A549 (cell line): ENCODE results near the gene TBC1D22A. TPM values are rescaled to one million over a fixed set of nuclear protein-coding genes. Genes with fewer than 3 reads are reported as not detected.

Experiments
- ATAC-seq, 2 experiments: fragments of 200-7000 bp in 1 of 2; fragments of >200 bp in 1 of 2; cut with Nextera tagmentation in 1 of 2; cut with Tn5 transposase in 1 of 2; 3 replicates each; pipeline versions ENCODE4 v1.8.0 to v1.9.1; 2018 to 2020; ENCODE audit warnings: mild to moderate bottlenecking in 1 of 2, moderate library complexity in 1 of 2
- CTCF ChIA-PET: fragments of 300-600 bp; sonication (Branson Sonifier 250); formaldehyde crosslinking; extraction: SDS; loops from one replicate; lab custom pipeline; 2021; ENCODE audit warnings: antibody characterized with exemption, inconsistent platforms; lab: Yijun Ruan, JAX
- POLR2A ChIA-PET: fragments of 350-600 bp; formaldehyde crosslinking; extraction: SDS; loops from one replicate; lab custom pipeline; 2021; ENCODE audit warnings: antibody characterized with exemption, inconsistent platforms; lab: Yijun Ruan, JAX
- DNase-seq, 2 experiments: peaks; one replicate each; pipeline versions ENCODE4 v3.0.0 to v3.0.0-alpha.2; 2011 to 2016; ENCODE audit warnings: low read depth in 1 of 2, low spot score in 1 of 2
- FAIRE-seq: peaks from 2 replicates; lab custom pipeline; 2011; peaks lifted over from hg19 to GRCh38; lab: Jason Lieb, UNC
- H3K27ac ChIP-seq, 2 experiments: fragments of >200 bp; sonication (Bioruptor Twin); formaldehyde crosslinking; 3 replicates each; pipeline ENCODE4 v1.5.1; 2016 to 2017
- H3K4me1 ChIP-seq: fragments of >200 bp; sonication (Bioruptor Twin); formaldehyde crosslinking; 3 replicates; pipeline ENCODE4 v1.6.1; 2016
- H3K4me2 ChIP-seq: fragments of >200 bp; sonication (Bioruptor Twin); formaldehyde crosslinking; 3 replicates; pipeline ENCODE4 v1.6.1; 2016
- H3K4me3 ChIP-seq: fragments of >200 bp; sonication (Bioruptor Twin); formaldehyde crosslinking; 3 replicates; pipeline ENCODE4 v1.5.1; 2016
- H3K9me3 ChIP-seq: fragments of >200 bp; sonication (Bioruptor Twin); formaldehyde crosslinking; 3 replicates; pipeline ENCODE4 v1.6.1; 2016
- ATOH8 ChIP-seq: fragments of 250-450 bp; sonication (Bioruptor Pico); IDR thresholded peaks from 2 replicates; pipeline ENCODE4 v1.5.0; 2020; ENCODE audit warnings: low read depth, mild to moderate bottlenecking, moderate library complexity
- BCL3 ChIP-seq: fragments of >200 bp; sonication (Bioruptor Twin); formaldehyde crosslinking; IDR thresholded peaks from 3 replicates; pipeline ENCODE4 v1.6.1; 2016
- CBX8 ChIP-seq: fragments of 200-600 bp; sonication (generic); IDR thresholded peaks from 2 replicates; pipeline ENCODE4 v1.6.1; 2016
- E2F6 ChIP-seq: IDR thresholded peaks from 2 replicates; pipeline ENCODE4 v1.6.1; 2012; ENCODE audit warnings: low read depth, borderline replicate concordance
- EHF ChIP-seq: fragments of 250-450 bp; sonication (Bioruptor Pico); IDR thresholded peaks from 2 replicates; pipeline ENCODE4 v1.5.0; 2020; ENCODE audit warnings: mild to moderate bottlenecking
- EHMT2 ChIP-seq: fragments of 200-600 bp; sonication (generic); IDR thresholded peaks from 2 replicates; pipeline ENCODE4 v1.6.1; 2016; ENCODE audit warnings: antibody characterized with exemption, low read depth, mild to moderate bottlenecking, moderate library complexity
- ELK1 ChIP-seq: fragments of 150-350 bp; IDR thresholded peaks from 2 replicates; pipeline ENCODE4 v1.6.1; 2014; ENCODE audit warnings: low read depth, mild to moderate bottlenecking, low read length
- FOSB ChIP-seq: fragments of 250-450 bp; sonication (Bioruptor Pico); IDR thresholded peaks from 2 replicates; pipeline ENCODE4 v1.5.0; 2020; ENCODE audit warnings: mild to moderate bottlenecking, moderate library complexity
- FOSL2 ChIP-seq, 2 experiments: fragments of 450-650 bp in 1 of 2; fragments of >200 bp in 1 of 2; sonication (Bioruptor Twin) in 1 of 2; formaldehyde crosslinking; IDR thresholded peaks; 2 replicates each; pipeline versions ENCODE4 v1.5.0 to v1.6.1; 2016 to 2020; ENCODE audit warnings: mild to moderate bottlenecking in 1 of 2, moderate library complexity in 1 of 2
- FOXS1 ChIP-seq: fragments of 250-450 bp; sonication (Bioruptor Pico); IDR thresholded peaks from 2 replicates; pipeline ENCODE4 v1.5.0; 2020; ENCODE audit warnings: mild to moderate bottlenecking, moderate library complexity
- HOXB13 ChIP-seq: fragments of 250-450 bp; sonication (Bioruptor Pico); IDR thresholded peaks from 2 replicates; pipeline ENCODE4 v1.5.0; 2020; ENCODE audit warnings: low read depth, mild to moderate bottlenecking, moderate library complexity
- MAX ChIP-seq: IDR thresholded peaks from 2 replicates; pipeline ENCODE4 v1.6.1; 2012
- MAZ ChIP-seq: fragments of 150-350 bp; IDR thresholded peaks from 2 replicates; pipeline ENCODE4 v1.6.1; 2014; ENCODE audit warnings: antibody characterized with exemption, low read depth, low read length, borderline replicate concordance
- NFE2L2 ChIP-seq: fragments of 150-350 bp; conservative IDR thresholded peaks from 2 replicates; pipeline ENCODE4 v1.6.1; 2014; ENCODE audit warnings: low read length
- NPAS2 ChIP-seq: fragments of 250-450 bp; sonication (Bioruptor Pico); IDR thresholded peaks from 2 replicates; pipeline ENCODE4 v1.8.0; 2022; ENCODE audit warnings: mild to moderate bottlenecking, moderate library complexity, borderline replicate concordance
- RARB ChIP-seq: fragments of 250-450 bp; sonication (Bioruptor Pico); IDR thresholded peaks from 2 replicates; pipeline ENCODE4 v1.8.0; 2021; ENCODE audit warnings: mild to moderate bottlenecking, moderate library complexity
- RCOR1 ChIP-seq: fragments of 150-350 bp; IDR thresholded peaks from 2 replicates; pipeline ENCODE4 v1.6.1; 2014; ENCODE audit warnings: antibody characterized with exemption, low read length, low read depth
- RFX5 ChIP-seq: fragments of 450-650 bp; IDR thresholded peaks from 2 replicates; pipeline ENCODE4 v1.7.1; 2014; ENCODE audit warnings: antibody characterized with exemption, mild to moderate bottlenecking, moderate library complexity
- SMC3 ChIP-seq: fragments of >200 bp; sonication (Bioruptor Twin); formaldehyde crosslinking; IDR thresholded peaks from 3 replicates; pipeline ENCODE4 v1.6.1; 2018; ENCODE audit warnings: inconsistent platforms
- SREBF2 ChIP-seq: fragments of 450-650 bp; IDR thresholded peaks from 2 replicates; pipeline ENCODE4 v1.6.1; 2014; ENCODE audit warnings: mild to moderate bottlenecking, moderate library complexity
- TP53 ChIP-seq: fragments of 250-450 bp; sonication (Bioruptor Pico); IDR thresholded peaks from 2 replicates; pipeline ENCODE4 v1.5.0; 2021; ENCODE audit warnings: mild to moderate bottlenecking, moderate library complexity
- ZC3H11A ChIP-seq: fragments of 450-650 bp; IDR thresholded peaks from 2 replicates; pipeline ENCODE4 v1.6.1; 2014; ENCODE audit warnings: antibody characterized with exemption, mild to moderate bottlenecking
- ZFP36 ChIP-seq: fragments of 450-650 bp; IDR thresholded peaks from 2 replicates; pipeline ENCODE4 v1.6.1; 2014; ENCODE audit warnings: borderline replicate concordance; ENCODE audit not compliant: partially characterized antibody
- WGBS: methylation state at CpG from one replicate; pipeline ENCODE4 v1.1.6; 2017; ENCODE audit errors: missing lambda C conversion rate; 5-methylcytosine and 5-hydroxymethylcytosine counted together
- polyA plus RNA-seq, 4 experiments: library from polyadenylated mRNA; depleted of rRNA in 3 of 4; stranded (reverse); fragments of >200 nt; fragmentation: RNase III in 1 of 4; extraction: RNeasy Plus Mini Kit Qiagen cat#74134 plus additional on column Dnase treatment in 1 of 4; gene quantifications; 2 replicates in 3 of 4; 3 replicates in 1 of 4; pipeline ENCODE4 v1.2.3, GENCODE V29; 2011 to 2017

The TBC1D22A gene
- polyA plus RNA-seq, 2 of the 4 experiments (the other 2 are of a cell fraction) = 8.9 to 10.8 TPM

- no peak for TF ChIP-seq SREBF2
- TF ChIP-seq SMC3 = no peak
- no peak for TF ChIP-seq ATOH8
- TF ChIP-seq RFX5 = no peak
- no peak for TF ChIP-seq EHMT2
- TF ChIP-seq FOSB = no peak
- TF ChIP-seq FOXS1 (CRISPR knock-in tag) = no peak
- no peak for TF ChIP-seq TP53 (CRISPR knock-in tag)
- no peak for TF ChIP-seq BCL3
- no peak for TF ChIP-seq ZFP36
- no peak for TF ChIP-seq EHF (CRISPR knock-in tag)
- TF ChIP-seq FOSL2 (IDR thresholded peaks at IDR 0.05) = no peak
- TF ChIP-seq FOSL2 (CRISPR knock-in tag; IDR thresholded peaks at IDR 0.05) = no peak
- Histone ChIP-seq H3K4me1 (peaks cover 17% of the 10 kb centered on the region), H3K9me3 (peaks cover 26% of the 10 kb centered on the region), H3K4me2 (no peak overlapping the region), H3K27ac (no peak overlapping the region), H3K4me3 (no peak overlapping the region)
- ATAC-seq (no peak), DNase-seq (no peak), FAIRE-seq (no peak)
- CTCF ChIA-PET = no interaction called here
- POLR2A ChIA-PET = no interaction called here
- 95% methylated on average over 2 of the region's 2 CpGs for WGBS
These were observed 72.8 kb downstream of the TBC1D22A start for GRCh38 chr22:46835288-46835687.

- 88% methylated on average over 2 of the region's 2 CpGs for WGBS
- TF ChIP-seq ZC3H11A = no peak
- no peak for TF ChIP-seq MAZ
- no peak for TF ChIP-seq NFE2L2
- no peak for TF ChIP-seq FOSB
- no peak for TF ChIP-seq NPAS2
- TF ChIP-seq, all 56 proteins: peak for 0
- DNase-seq (no peak), ATAC-seq (no peak), FAIRE-seq (no peak)
- H3K27ac ChIP-seq = no peak overlapping the region
- peaks cover 13% of the 10 kb centered on the region for H3K4me1 ChIP-seq
- H3K4me3 ChIP-seq = no peak overlapping the region
- ChIA-PET CTCF (no interaction called here), POLR2A (no interaction called here)
- no peak overlapping the region for H3K4me2 ChIP-seq
- H3K9me3 ChIP-seq = peaks cover 26% of the 10 kb centered on the region
These were observed 73.2 kb downstream of the TBC1D22A start for GRCh38 chr22:46835693-46836092.

GRCh38 chr22:46841522-46841921, 79.1 kb downstream of the TBC1D22A start:
- H3K4me1 ChIP-seq = peaks cover 9% of the 10 kb centered on the region; the same call in 1 of the 3 replicates
- no peak for ATAC-seq
- CTCF ChIA-PET = interaction anchor here (0.7 to 1.7 kb wide), 2 partner anchors 11 to 88 kb away, joined by 3 to 4 read pairs; no protein-coding TSS in a partner anchor
- 93% methylated on average over 3 of the region's 3 CpGs for WGBS
- no peak for TF ChIP-seq RCOR1
- TF ChIP-seq RARB (CRISPR knock-in tag) = no peak
- no peak for TF ChIP-seq E2F6
- no peak for TF ChIP-seq EHF (CRISPR knock-in tag)
- no peak for TF ChIP-seq HOXB13 (CRISPR knock-in tag)
- no peak for TF ChIP-seq NPAS2
- TF ChIP-seq ELK1 = no peak
- no peak for TF ChIP-seq MAX
- no peak for TF ChIP-seq CBX8
- TF ChIP-seq RFX5 = no peak
- H3K4me2 ChIP-seq = no peak overlapping the region
- H3K4me3 ChIP-seq = no peak overlapping the region
- no peak for DNase-seq
- FAIRE-seq = no peak
- H3K27ac ChIP-seq = no peak overlapping the region
- peaks cover under 1% of the 10 kb centered on the region; the same call in 2 of the 3 replicates for H3K9me3 ChIP-seq
- POLR2A ChIA-PET = no interaction called here
